Femur (tissue), 1 donor: ENCODE measurements around the gene CRIM1.
A peak's percentile ranks its signal among the peaks of the same experiment; 100 is the strongest.

Source experiments
- DNase-seq: peaks from one replicate; pipeline ENCODE4 v3.0.0-alpha.2; 2017

The CRIM1 gene

DNA sequence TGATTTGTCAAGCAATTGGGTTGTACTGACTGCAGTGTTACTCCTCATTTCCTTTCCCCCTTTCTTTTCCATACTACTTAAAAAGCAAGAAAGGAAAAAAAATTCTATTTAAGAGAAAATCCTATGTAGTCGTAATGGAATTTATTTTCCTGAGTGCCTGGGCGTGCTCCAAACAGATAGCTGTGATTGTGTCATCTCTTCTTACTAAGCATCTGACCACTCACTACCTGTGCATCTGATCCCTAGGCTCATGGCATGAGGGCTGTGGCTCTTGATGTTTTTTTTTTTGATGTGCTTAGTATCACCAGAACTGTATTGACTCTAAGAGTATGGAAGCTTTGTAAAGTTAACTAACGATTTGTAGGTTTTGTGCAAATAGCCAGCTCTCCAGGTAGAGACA is 19.0 kb downstream of the CRIM1 start:
- DNase-seq, result no peak

DNA sequence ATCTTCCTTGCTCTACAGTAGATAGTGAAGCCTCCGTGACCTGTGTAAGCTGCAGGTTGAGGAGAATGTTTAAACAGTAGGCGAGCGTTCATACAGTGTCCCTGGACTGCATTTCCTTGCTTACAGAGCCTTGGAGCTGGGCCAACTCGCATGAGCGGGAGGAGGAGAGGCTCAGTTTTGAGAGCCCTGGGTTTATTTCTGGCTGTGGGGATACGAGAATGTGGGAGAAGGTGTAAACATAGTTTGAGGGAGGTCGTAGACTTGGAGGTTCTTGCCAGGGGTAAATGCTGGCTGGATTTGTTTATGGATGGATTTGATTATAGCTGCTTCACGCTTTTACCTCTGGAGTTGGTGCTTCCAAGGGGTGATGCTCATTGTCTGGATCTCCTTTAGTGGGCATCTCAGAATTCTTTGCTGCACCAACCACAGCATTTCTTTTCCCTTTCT is 20.8 kb downstream of the CRIM1 start:
- peak; percentile 78 for DNase-seq

- no peak for DNase-seq
Observed at GRCh38 chr2:36376992-36377738, 21.6 kb downstream of the CRIM1 start.

GRCh38 chr2:36379710-36380448 is 24.3 kb downstream of the CRIM1 start:
- no peak for DNase-seq

DNA sequence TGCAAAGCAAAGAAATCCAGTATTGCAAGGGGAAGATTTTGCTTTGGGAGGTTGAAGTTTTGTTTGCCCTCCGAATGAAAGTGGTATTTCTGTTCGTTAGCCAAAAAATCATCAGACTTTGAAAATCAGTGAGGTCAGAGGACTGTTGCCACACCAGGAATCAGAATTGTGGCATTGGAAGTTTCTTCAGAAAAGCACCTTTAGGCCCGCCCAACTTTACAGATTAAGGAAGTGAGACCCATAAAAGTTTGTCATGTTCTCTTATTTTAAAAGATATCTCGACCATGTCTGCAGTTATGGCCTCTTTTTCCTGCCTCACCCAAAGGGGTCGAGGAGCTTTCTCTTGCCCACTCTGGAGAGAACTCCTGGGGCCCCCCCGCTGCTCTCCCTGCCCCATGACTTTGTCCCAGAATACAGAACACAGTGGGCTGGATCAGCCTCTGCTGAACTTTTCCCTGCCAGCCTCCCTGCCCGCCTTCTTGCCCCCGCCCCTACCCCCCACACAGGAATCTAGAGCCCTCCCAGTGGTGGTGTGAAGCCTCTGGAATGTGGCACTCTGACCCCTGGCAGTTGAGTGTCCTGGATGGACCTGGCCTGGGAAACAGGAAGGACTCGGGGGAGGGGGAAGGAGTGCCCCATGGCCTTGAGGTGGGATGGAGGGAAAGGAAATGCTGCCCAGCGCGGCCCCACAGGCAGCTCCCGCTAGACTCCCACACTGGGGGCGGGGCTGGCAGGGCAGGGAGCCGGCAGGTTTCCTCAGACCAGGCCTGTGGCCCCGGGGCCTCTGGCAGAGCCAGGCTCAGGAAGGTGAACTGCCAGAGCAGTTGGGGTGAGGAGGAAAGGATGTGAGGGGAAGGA is 25.3 kb downstream of the CRIM1 start:
- no peak for DNase-seq

GRCh38 chr2:36381993-36382392 is 26.4 kb downstream of the CRIM1 start:
- DNase-seq, result no peak

- no peak for DNase-seq
Observed at GRCh38 chr2:36382472-36382871, 26.9 kb downstream of the CRIM1 start.

DNA sequence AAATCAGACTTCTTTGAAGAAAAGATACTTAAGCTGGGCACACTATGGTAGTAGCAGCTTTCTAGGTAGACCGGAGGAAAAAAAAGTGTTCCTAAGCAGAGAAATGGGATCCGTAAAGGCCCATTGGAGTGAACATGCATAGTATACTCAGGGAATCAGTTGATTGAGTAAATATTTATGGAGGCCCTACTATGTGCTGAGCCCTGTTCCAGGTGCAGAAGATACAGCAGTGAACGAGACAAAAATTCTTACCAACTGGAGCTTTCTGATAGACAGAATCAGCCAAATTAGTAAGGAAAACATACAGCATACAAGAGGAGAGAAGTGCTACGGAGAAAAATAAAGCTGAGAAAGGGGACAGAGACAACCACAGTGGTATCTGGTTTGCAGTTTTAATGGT is 28.1 kb downstream of the CRIM1 start:
- DNase-seq, result no peak

- DNase-seq, result no peak
Observed at GRCh38 chr2:36384454-36384853, 28.9 kb downstream of the CRIM1 start.

GRCh38 chr2:36385603-36386002 is 30.0 kb downstream of the CRIM1 start:
- no peak for DNase-seq

DNA sequence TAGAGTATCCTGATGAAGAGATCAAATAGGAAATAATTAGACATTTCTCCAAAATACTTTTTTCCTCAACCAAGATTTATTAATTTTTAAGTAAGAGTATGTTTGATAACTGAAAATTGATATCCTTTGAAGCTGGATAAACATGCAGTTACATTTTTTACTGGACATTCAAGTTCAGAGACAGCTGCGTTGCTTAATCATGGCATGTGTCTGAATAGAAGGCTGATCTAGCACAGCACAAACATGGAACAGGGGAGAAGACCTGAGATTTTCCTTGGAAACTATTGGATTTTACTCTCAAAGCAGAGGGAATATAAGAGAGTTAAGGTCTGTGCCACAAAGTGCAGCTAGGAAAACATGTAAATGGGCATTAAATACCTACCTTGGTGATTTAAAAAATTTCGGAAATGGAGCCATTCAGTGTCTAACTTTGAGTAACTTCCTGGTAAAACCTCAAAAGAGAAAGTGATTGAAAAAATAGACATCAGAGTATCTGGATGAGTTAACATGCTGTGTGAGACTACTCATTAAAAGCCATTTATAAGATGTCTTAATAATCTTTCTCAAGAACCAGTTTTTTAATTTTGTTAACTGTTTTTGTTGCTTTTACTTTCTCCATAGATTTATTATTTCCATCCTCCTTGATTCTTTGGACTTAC is 31.8 kb downstream of the CRIM1 start:
- DNase-seq, result no peak

GRCh38 chr2:36388472-36388871 is 32.9 kb downstream of the CRIM1 start:
- DNase-seq, result no peak

- no peak for DNase-seq
Observed at GRCh38 chr2:36389091-36389564, 33.5 kb downstream of the CRIM1 start.

- no peak for DNase-seq
Observed at GRCh38 chr2:36389577-36389976, 34.0 kb downstream of the CRIM1 start.

GRCh38 chr2:36392571-36393255 is 37.1 kb downstream of the CRIM1 start:
- no peak for DNase-seq

DNA sequence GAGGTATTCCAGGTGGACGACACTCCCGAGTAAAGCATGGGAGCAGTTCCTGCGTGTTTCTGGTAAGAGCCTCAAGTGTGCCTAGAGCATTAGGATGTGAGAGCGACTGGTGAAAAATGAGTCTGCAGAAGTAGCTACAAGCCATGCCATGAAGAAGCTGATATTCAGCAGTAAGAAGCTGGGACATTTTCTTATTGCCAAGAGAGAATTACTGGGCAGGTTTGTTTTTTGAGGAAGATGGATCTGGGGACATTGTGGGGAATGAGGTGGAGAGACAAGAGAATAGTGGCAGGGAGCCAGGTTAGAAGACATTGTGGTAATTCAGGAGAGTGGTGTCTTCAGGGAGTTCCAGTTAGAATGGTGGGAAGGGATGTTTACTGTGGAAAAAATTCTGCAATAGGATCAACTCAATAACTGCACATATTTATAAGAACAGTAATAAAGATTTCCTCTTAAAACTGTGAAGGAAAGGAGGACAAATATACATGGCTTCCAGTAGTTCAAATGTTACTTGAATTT is 38.2 kb downstream of the CRIM1 start:
- DNase-seq, result no peak

DNA sequence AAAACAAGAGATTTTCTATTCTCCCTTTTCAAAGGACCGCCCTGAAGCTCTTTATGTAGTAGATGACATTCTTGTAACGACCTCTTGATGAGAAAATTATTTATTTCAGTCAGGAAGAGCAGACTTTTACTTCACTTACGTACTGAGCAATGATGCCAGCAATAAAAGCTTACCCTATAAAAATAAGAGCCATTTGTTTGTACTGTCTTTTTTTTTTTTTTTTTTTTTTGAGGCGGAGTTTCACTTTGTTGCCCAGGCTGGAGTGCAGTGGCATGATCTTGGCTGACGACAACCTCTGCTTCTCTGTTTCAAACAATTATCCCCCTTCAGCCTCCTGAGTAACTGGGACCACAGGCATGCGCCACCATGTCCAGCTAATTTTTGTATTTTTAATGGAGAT is 39.2 kb downstream of the CRIM1 start:
- no peak for DNase-seq

GRCh38 chr2:36395866-36396265 is 40.3 kb downstream of the CRIM1 start:
- no peak for DNase-seq

GRCh38 chr2:36396878-36397539 is 41.4 kb downstream of the CRIM1 start:
- DNase-seq, result no peak

DNA sequence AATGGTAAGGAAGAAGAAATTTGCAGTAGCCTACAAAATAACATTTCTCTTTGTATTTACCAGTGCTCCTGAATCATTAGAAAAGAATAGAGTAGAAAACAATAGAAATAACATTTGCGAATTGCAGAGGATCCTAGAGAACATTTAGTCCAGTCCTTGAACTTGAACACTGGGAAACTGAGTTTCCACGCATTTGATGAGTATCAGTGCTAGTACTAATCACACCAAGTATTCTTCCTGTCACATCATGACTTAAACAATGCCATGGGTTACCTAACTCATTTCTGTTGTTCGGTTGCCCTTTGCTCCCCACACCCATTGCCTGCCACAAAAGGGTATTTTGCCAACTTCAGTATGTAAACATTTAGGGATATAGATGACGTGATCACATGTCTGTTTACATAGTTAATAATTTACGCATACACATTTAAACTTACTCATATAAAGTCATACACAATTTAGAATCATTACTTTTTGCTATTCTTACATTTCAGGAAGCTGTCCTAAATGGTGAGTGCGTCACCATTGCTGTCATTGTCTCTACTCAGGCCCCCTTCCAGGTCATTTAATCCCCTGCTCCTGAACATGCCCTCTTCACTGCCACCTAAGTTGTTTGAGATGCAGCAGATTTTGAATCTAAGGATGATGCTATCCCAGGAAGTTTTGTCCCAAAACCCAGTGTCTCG is 42.3 kb downstream of the CRIM1 start:
- no peak for DNase-seq

- DNase-seq, result no peak
Observed at GRCh38 chr2:36399050-36399449, 43.5 kb downstream of the CRIM1 start.
